GM18520 (cell line): ENCODE results near the gene NOL4L.

Experiments used
- ATAC-seq: cut with Tn5 transposase; IDR thresholded peaks from one replicate; pipeline ENCODE4 v1.9.1; 2021; ENCODE audit not compliant: unreplicated experiment

NOL4L gene

DNA sequence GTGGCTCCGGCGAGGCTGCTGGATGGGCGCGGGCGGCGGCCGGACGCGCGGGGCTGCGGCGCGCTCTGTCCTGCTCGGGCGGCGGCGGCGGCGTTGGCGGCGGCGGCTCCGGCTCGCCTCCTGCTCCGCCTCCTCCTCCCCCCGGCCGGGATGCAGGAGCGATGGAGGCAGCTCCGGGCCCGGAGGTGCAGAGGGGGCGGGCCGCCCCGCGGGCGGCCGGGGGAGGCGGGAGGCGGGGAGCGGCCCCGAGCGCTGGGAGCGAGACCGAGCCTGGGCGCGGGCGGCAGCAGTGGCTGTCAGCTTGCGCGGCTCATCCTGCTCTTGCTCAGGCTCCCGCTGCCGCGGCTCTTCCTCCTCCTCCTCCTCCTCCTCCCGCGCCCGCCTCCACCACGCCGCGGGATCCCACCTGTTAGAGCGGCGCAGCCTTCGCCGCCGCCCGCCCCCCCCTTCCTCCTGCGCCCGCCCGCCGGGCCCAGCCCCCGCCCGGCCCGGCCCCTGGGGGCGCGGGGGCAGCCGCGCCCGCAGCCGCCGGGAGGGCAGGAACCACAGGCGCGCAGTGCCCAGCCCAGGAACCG lies at the start of gene NOL4L:
Gene NOL4L, minus strand, starts transcription at position 323 of the 575 bp plus-strand sequence. CDS start 443 bp downstream, outside the sequence.
- no peak for ATAC-seq

DNA sequence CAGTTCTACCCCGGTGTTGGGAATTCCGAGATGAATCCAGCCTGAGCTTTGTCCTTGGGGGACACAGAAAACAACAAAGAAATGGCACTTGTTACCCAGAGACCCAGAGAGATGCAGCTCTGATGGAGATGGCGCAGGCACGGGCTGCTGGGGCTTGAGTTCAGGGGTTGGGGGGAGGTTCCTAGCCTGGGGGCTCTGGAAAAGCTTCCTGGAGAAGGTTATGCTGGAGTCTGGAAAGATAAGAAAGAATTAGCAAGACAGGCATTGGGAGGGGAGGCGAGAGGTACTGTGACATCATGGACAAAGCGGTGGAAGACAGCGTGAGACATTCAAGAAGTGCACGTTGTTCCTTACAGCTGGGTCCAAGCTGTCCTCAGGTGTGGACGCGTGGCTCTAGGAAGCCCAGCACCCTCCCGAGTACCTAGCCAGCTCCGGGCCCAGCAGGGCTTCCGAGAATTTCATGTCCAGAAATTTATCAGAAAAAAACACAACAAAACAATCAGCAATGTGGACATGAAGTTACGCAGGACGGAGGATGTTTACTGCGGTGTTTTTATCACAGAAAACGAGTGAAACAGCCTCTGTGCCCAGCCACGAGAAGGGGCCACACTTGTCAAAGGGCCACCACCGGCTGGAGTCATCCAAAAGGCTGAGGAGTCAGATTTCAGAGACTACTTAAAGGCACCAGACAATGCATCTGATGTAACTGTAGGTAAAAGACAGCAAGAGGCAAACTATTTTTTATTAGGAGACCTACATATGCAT lies 49.1 kb upstream of the NOL4L start:
- no peak for ATAC-seq

DNA sequence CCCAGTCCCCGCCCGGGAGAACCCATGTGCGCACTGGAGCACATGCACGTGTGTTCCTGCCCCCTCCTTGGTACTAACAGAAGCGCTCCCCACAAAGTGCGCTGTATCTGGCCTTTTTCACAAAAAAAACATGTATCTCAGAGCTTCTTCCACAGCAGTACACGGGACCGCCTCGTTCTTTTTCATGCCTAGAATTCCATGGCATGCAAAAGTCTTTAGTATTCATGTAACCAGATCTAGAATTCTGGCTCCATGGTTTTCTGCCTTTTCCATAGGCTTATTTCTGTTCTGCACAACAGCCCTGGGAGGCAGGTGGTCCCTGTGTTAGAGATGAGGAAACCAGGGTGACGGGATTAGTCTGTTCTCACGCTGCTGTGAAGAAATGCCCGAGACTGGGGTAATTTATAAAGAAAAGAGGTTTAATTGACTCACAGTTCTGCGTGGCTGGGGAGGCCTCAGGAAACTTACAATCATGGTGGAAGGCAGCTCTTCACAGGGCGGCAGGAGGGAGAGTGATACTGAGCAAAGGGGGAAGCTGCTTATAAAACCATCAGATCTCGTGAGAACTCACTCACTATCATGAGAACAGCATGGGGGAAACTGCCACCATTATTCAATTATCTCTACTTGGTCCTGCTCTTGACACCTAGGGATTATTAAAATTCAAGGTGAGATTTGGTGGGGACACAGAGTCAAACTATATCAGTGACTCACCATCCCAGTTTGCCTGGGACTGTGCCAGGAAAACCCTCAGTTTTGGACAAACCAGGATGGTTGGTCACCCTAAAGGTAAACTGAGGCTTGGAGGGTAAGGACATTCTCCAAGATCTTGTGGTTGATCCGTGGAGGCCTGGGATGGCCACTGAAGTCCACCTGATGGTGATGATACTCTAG lies 47.6 kb upstream of the NOL4L start:
- no peak for ATAC-seq

DNA sequence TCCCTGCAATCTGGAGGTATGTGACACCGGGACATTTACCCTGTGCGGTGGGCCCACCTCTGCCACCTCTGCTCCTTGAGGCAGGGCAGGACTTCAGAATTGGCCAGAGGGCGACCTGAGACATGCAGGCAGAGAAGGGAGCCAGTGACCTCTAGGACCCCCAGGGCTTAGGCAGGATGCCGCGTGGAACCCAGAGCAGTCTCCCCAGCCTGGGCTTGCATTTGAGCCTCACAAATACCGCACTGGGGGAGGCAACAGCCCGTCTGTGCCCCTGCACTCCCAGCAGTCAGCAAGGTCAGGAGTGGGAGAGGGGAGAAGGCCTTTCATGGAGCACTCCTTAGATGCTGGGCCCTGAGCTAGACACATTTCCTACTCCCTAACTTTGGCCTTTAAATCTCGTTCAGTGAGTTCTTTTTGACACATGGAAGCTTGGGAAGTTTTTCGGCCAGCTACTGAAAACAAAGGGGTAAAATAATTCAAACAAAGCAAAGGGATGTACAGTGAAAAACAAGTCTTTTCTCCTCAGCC lies 46.9 kb upstream of the NOL4L start:
- no peak for ATAC-seq

GRCh38 chr20:32629813-32630212 lies 44.7 kb upstream of the NOL4L start:
- ATAC-seq, result no peak

DNA sequence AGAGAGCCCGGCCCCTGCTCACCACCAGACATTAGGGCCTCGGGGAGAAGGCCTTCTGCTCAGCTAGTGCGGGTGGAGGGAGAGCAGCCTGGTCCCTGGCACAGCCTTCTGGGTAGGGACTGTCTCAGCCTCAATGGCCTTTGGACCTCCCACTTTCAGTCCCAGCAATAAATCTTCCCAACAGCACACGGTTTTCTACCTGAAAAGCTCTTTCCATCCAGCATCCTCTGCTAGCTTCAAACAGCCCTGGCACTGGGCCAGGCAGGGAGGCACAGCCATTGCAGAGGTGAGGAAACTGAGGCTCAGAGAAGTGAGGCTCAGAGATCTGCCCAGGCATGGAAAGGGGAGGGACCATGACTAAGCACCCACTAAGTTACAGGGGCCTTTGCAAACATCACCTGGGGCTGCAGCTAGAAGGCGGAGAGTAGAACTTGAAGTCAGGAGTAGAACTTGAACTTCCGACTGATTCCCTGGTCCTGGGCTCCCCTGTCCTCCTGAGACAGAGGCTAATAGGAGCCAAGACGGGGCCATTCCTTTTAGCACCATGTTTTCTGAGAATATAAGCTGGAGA lies 43.9 kb upstream of the NOL4L start:
- ATAC-seq, result no peak

DNA sequence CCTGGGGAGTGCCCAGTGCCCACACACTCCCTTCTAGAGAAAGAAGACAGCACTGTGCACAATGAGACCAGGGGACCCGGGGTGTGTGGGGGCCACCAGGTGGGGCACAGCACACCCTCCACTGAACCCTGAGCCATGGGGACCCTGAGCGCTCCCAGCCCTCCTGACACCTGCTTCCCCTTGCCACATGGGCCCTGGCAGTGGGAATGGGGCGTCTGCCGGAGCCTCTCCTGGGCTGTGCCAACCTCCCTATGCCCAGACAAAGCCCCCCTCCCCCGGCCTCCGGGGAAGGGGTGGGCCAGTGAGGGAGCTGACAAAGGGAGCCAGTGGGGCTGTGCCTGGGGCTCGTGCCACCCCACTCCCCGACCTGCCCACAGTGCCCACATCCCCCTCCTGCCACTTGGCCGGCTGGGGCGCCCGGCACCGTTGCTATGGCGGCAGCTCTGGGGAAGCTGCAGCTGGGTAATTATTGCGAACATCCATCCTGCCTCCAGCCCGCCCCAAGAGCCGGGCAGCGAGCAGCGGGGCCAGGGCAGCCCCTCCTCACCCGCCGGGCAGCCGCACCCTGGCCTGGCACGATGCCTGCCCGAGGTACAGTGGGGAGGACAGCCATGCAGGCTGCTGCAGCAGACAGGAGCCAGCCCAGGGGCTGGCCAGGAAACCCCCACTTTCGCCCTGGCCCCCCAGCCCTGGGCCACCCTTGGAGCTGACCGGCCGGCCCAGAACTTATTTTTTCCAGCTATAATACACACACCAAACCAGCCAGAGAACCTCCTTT lies 41.9 kb upstream of the NOL4L start:
- no peak for ATAC-seq

GRCh38 chr20:32626407-32626806 lies 41.3 kb upstream of the NOL4L start:
- ATAC-seq, result no peak

DNA sequence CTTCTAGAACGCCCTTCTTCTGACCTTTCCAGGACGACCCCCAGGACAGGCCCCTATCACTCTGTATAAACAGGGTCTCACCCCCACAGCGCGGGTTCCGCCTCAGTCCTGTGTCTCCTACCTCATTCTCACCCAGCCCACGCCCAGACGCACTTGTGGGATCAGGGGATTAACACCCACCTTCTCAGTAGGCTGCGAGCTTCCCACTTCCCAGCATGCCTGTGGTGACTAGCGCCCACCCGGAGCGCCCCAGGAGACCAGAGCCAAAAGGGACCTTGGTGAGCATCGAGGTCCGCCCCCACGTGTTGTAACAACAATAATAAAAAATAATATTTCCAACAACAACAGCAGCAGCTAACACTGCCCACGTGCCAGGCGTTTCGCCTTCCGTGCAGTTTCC lies 40.9 kb upstream of the NOL4L start:
- ATAC-seq, result no peak

DNA sequence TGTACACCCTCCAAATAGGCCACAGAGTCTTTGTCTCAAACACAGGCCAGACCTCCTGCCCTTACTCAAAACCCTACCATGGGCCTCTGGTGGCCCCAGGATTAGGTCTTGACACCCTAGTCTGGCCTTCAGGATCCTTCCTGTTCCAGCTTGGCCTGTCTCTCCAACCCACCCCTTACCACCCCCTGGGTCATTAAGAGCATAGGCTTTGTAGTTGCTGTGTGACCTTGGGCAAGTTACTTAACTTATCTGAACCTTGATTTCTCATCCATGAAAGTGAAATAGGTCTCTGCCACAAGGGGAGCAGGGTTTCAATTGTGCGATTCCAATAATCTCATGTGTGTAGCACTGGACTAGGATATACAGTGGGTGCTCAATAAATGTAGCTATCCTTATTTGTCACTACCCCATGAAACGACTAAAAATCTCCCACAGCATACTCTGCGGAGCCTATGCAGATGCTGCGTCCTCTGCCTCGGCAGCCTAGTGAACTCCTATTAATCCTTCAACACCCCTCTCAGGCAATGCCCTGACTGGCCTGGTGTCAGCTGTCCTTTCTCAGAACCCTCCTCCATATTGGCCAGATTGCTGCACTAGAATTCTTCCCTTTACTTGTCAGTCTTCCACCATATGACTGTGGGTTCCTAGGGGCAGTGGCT lies 39.7 kb upstream of the NOL4L start:
- no peak for ATAC-seq

- no peak for ATAC-seq
Observed at GRCh38 chr20:32623667-32624157, 38.6 kb upstream of the NOL4L start.

GRCh38 chr20:32622585-32623468 lies 37.7 kb upstream of the NOL4L start:
- no peak for ATAC-seq

GRCh38 chr20:32621891-32622584 lies 36.9 kb upstream of the NOL4L start:
- ATAC-seq, result no peak

GRCh38 chr20:32621071-32621890 lies 36.1 kb upstream of the NOL4L start:
- ATAC-seq, result no peak

GRCh38 chr20:32619586-32619985 lies 34.5 kb upstream of the NOL4L start:
- no peak for ATAC-seq

- no peak for ATAC-seq
Observed at GRCh38 chr20:32614772-32615171, 29.6 kb upstream of the NOL4L start.

DNA sequence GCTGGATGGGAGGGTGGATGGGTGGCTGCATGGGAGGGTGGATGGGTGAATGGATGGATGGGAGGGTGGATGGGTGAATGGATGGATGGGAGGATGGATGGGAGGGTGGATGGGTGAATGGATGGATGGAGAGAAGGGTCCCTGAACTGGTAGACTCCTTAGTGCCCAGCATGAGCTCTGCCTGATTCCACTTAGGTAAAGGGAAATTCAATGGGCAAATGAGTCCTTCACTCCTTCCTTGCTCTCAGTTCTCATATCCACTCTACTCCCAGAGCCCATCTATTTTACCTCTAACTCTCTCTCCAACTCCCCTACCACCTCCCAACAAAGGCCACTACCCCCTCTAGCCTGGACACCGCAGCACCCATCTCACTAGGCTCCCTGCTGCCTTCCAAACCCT lies 29.2 kb upstream of the NOL4L start:
- no peak for ATAC-seq
